ENCODE results near the gene LRRC30.

Gene LRRC30

GRCh38 chr18:7195266-7195665, 35.6 kb upstream of the LRRC30 start:
- no peak for ATAC-seq
- TF ChIP-seq CSRNP3 (CRISPR knock-in tag; IDR thresholded peaks at IDR 0.05) (no peak), GLIS3 (CRISPR knock-in tag; IDR thresholded peaks at IDR 0.05) (no peak), CREB5 (CRISPR knock-in tag; IDR thresholded peaks at IDR 0.05; ENCODE audit: low read depth) (no peak), PPARA (CRISPR knock-in tag; IDR thresholded peaks at IDR 0.05; ENCODE audit: borderline replicate concordance) (no peak), ZNF8 (CRISPR knock-in tag; IDR thresholded peaks at IDR 0.05) (no peak)

- no peak for ATAC-seq
- TF ChIP-seq BACH2 (CRISPR knock-in tag; IDR thresholded peaks at IDR 0.05; ENCODE audit: borderline replicate concordance): no peak
- TF ChIP-seq RARB (CRISPR knock-in tag; IDR thresholded peaks at IDR 0.05): no peak
- TF ChIP-seq ZNF565 (CRISPR knock-in tag; conservative IDR thresholded peaks at IDR 0.05; ENCODE audit: low read depth): no peak
- no peak for TF ChIP-seq TCF4 (CRISPR knock-in tag; IDR thresholded peaks at IDR 0.05; ENCODE audit: borderline replicate concordance)
- TF ChIP-seq TOX (CRISPR knock-in tag; IDR thresholded peaks at IDR 0.05; ENCODE audit: borderline replicate concordance): no peak
- no peak for TF ChIP-seq POU6F1 (CRISPR knock-in tag; IDR thresholded peaks at IDR 0.05; ENCODE audit: borderline replicate concordance, low read depth)
- no peak for TF ChIP-seq PPARA (CRISPR knock-in tag; IDR thresholded peaks at IDR 0.05; ENCODE audit: borderline replicate concordance)
- TF ChIP-seq SNAI2 (CRISPR knock-in tag; IDR thresholded peaks at IDR 0.05): no peak
- no peak for TF ChIP-seq ESRRG (CRISPR knock-in tag; IDR thresholded peaks at IDR 0.05)
- no peak for TF ChIP-seq ZFP3 (CRISPR knock-in tag; IDR thresholded peaks at IDR 0.05)
- TF ChIP-seq CREB5 (CRISPR knock-in tag; IDR thresholded peaks at IDR 0.05; ENCODE audit: low read depth): no peak
- TF ChIP-seq OSR1 (CRISPR knock-in tag; IDR thresholded peaks at IDR 0.05): no peak
- TF ChIP-seq ZNF8 (CRISPR knock-in tag; IDR thresholded peaks at IDR 0.05): no peak
- no peak for TF ChIP-seq TSHZ2 (CRISPR knock-in tag; IDR thresholded peaks at IDR 0.05)
- TF ChIP-seq ZC3H10 (CRISPR knock-in tag; IDR thresholded peaks at IDR 0.05): no peak
- TF ChIP-seq ARNTL (CRISPR knock-in tag; IDR thresholded peaks at IDR 0.05; ENCODE audit: borderline replicate concordance, low read depth): no peak
These were observed 34.5 kb upstream of the LRRC30 start for GRCh38 chr18:7196421-7196820.

GRCh38 chr18:7197854-7198253, 33.0 kb upstream of the LRRC30 start:
- TF ChIP-seq TOX (CRISPR knock-in tag; IDR thresholded peaks at IDR 0.05; ENCODE audit: borderline replicate concordance) (no peak), ZC3H10 (CRISPR knock-in tag; IDR thresholded peaks at IDR 0.05) (no peak), CSRNP3 (CRISPR knock-in tag; IDR thresholded peaks at IDR 0.05) (no peak), PPARA (CRISPR knock-in tag; IDR thresholded peaks at IDR 0.05; ENCODE audit: borderline replicate concordance) (no peak), ARNTL (CRISPR knock-in tag; IDR thresholded peaks at IDR 0.05; ENCODE audit: borderline replicate concordance, low read depth) (no peak), ZNF70 (CRISPR knock-in tag; IDR thresholded peaks at IDR 0.05) (no peak), ZFP30 (CRISPR knock-in tag; IDR thresholded peaks at IDR 0.05) (no peak), RARB (CRISPR knock-in tag; IDR thresholded peaks at IDR 0.05) (no peak), ESRRG (CRISPR knock-in tag; IDR thresholded peaks at IDR 0.05) (no peak), CSDC2 (CRISPR knock-in tag; IDR thresholded peaks at IDR 0.05) (no peak), ZNF8 (CRISPR knock-in tag; IDR thresholded peaks at IDR 0.05) (no peak), TSHZ2 (CRISPR knock-in tag; IDR thresholded peaks at IDR 0.05) (no peak), CREB5 (CRISPR knock-in tag; IDR thresholded peaks at IDR 0.05; ENCODE audit: low read depth) (no peak), ZNF565 (CRISPR knock-in tag; conservative IDR thresholded peaks at IDR 0.05; ENCODE audit: low read depth) (no peak), ZFP3 (CRISPR knock-in tag; IDR thresholded peaks at IDR 0.05) (no peak)
- ATAC-seq: no peak
